ENCODE data around the gene HTT.

The HTT gene

DNA sequence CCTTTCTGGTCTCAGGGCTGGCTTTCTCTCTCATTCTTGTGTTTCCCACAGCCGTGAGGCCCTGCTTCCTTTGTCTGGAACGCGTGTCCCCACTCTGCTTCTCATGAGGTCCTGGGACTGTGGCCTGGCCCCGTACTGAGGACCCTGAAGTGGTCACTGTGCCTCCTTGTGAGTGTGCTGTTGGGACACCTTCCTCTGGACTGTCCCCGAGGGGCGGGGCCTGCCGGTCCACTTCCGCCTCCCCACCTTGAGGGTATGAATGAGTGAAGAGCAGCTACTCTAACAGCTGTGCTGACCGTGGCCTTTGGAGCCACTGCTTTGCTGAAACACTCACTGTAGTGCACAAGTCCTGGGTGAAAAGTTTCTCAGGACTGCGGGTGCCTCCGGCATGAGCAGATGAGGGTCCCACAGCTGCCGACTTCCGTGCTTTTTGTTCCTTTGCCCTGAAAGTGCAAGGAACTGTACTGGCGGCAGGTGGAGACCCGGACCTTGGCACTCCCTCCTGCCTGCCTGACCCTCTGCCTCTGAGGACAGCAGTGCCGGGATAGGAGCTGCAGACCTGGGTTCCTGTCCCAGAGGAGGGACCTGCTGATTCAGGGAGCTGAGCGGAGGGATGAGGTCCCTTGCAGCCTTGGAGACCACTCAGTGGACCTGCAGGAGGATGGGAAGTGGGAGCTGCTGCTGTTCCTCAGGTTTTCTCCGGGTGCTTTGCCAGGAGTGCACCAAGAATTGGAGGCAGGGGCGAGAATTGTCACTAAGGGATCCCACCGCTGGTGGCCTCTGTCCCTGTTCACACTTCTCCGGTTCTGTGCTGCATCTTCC lies 38.1 kb upstream of the HTT start:
- no peak overlapping the region for H3K27ac ChIP-seq
- TF ChIP-seq Cebpa-rat (IDR thresholded peaks at IDR 0.05) = no peak
- H3K27me3 ChIP-seq = no peaks in the 10 kb centered on the region
- no peaks in the 10 kb centered on the region for H3K36me3 ChIP-seq
- no peak overlapping the region for H3K9ac ChIP-seq
- H3K4me2 ChIP-seq = no peak overlapping the region
- H3K4me1 ChIP-seq = peaks cover 24 to 36% (median 28%) of the 10 kb centered on the region in 10 experiments
- no peaks in the 10 kb centered on the region for H4K20me1 ChIP-seq
- no peaks in the 10 kb centered on the region for H3K9me3 ChIP-seq (replicated peaks in 1 of 11)
- no peak overlapping the region for H3K4me3 ChIP-seq

DNA sequence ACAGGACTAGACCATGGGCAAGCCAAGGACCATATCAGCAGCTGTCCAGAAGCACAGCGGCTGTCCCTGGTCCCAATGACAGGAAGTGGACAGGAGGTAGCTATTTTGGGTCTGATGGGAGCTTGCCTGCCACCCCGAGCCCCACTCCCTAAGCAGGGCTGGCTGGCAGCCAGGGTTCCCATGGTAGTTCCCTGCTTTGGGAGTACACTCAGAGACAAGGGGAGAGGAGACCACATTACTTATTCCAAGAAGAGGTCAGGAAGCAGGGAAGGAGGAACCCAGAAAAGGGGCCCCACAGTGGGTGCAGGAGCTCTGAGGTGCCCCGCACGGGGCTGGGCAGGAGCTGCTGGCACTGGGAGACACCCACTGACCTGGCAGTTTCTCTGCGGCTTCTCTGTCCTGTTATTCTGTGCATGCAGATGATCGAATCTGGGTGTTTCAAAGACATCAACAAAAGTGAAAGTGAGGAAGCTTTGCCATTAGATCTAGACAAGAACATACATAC lies 36.5 kb upstream of the HTT start:
- Histone ChIP-seq H3K27me3 (no peaks in the 10 kb centered on the region), H3K4me3 (no peak overlapping the region), H3K9ac (peak overlapping the region in 5 of 11 experiments; percentile 0 to 47 (median 20); a peak in 1 of 22 replicates), H3K4me1 (peaks cover 36 to 49% (median 42%) of the 10 kb centered on the region in 10 experiments), H3K27ac (no peak overlapping the region), H4K20me1 (no peaks in the 10 kb centered on the region), H3K9me3 (replicated peaks in 1 of 11) (no peaks in the 10 kb centered on the region), H3K36me3 (no peaks in the 10 kb centered on the region), H3K4me2 (peak overlapping the region; percentile 54 to 93 (median 71))
- TF ChIP-seq Cebpa-rat (IDR thresholded peaks at IDR 0.05) = no peak

DNA sequence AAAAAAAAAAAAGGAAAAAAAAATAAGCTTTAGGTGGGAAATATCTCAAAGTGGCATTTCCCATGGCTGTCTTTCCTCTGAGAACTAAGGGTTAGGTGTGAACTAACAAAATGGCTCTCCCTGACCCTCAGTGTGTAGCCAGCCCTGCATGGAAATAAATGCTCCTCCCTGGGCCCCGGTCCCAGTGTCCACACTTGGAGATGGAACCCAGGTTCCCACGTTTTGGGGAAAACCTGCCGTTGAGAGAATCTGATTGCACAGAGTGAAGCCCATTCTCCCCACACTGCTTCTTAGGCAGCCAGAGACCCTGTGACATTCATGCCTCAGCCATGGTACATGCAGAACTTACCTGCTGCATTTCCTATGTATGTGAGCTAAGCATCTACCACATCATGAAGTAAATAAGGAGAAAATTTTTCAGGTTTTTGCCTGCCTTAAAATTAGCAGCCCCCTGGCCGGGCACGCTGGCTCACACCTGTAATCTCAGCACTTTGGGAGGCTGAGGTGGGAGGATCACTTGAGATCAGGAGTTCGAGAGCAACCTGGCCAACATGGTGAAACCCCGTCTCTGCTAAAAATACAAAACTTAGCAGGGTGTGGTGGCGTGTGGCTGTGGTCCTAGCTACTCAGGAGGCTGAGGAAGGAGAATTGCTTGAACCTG lies 34.6 kb upstream of the HTT start:
- peaks cover 0 to under 1% (median 0%) of the 10 kb centered on the region in 11 experiments; a peak in 3 of 22 replicates for H3K9me3 ChIP-seq (replicated peaks in 1 of 11)
- peak overlapping the region; percentile 76 to 92 (median 88); a peak in 19 of 22 replicates for H3K4me2 ChIP-seq
- no peak overlapping the region for H3K9ac ChIP-seq
- H3K27me3 ChIP-seq = no peaks in the 10 kb centered on the region
- H4K20me1 ChIP-seq = no peaks in the 10 kb centered on the region
- H3K4me1 ChIP-seq = peaks cover 38 to 47% (median 43%) of the 10 kb centered on the region in 10 experiments
- no peak overlapping the region for H3K4me3 ChIP-seq
- no peaks in the 10 kb centered on the region for H3K36me3 ChIP-seq
- TF ChIP-seq Cebpa-rat (IDR thresholded peaks at IDR 0.05) = no peak
- H3K27ac ChIP-seq = no peak overlapping the region

DNA sequence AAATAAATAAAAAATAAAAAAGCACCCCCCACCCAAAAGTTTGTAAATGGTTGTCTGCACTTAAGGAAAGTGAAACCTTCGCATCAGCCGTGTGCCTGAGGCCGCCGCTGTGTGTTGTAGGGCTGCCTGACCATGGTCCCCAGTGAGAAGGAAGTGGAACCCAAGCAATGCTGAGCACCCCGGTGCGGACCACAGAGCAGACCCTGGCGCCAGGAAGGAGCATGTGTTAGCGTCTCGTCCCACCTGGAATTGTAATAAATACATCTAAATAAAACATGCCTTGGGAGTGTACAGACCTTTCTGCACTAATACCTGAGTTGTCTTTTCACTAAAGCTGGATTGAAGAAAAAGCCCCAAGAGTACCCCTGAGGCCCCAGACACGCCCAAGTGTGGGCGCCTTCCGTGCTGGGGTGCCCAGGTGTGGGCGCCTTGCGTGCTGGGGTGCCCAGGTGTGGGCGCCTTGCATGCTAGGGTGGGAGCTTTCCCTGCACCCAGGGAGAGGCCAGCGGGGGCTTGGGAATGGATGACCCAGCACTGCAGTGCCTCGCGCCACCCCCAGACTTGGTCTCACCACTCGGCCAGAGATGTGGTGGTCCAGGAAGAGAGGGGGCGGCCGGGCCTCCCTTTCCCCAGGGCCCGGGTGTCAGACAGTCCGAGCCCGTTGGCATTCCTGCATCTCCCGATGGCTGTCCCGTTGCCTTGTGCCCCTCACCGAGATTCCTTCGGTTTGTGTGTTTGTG lies 33.9 kb upstream of the HTT start:
- no peak for TF ChIP-seq Cebpa-rat (IDR thresholded peaks at IDR 0.05)
- Histone ChIP-seq H3K27ac (peak overlapping the region in 6 of 11 experiments; percentile 30 to 64 (median 59); a peak in 7 of 22 replicates), H3K36me3 (no peaks in the 10 kb centered on the region), H3K9ac (peak overlapping the region; percentile 30 to 73 (median 62); a peak in 15 of 22 replicates), H4K20me1 (no peaks in the 10 kb centered on the region), H3K4me2 (peak overlapping the region; percentile 76 to 92 (median 88)), H3K27me3 (no peaks in the 10 kb centered on the region), H3K4me3 (peak overlapping the region in 9 of 10 experiments; percentile 39 to 65 (median 49); a peak in 12 of 20 replicates), H3K9me3 (replicated peaks in 1 of 11) (peaks cover 0 to 9% (median 6%) of the 10 kb centered on the region in 11 experiments; a peak in 13 of 22 replicates), H3K4me1 (peaks cover 46 to 55% (median 51%) of the 10 kb centered on the region in 10 experiments)

DNA sequence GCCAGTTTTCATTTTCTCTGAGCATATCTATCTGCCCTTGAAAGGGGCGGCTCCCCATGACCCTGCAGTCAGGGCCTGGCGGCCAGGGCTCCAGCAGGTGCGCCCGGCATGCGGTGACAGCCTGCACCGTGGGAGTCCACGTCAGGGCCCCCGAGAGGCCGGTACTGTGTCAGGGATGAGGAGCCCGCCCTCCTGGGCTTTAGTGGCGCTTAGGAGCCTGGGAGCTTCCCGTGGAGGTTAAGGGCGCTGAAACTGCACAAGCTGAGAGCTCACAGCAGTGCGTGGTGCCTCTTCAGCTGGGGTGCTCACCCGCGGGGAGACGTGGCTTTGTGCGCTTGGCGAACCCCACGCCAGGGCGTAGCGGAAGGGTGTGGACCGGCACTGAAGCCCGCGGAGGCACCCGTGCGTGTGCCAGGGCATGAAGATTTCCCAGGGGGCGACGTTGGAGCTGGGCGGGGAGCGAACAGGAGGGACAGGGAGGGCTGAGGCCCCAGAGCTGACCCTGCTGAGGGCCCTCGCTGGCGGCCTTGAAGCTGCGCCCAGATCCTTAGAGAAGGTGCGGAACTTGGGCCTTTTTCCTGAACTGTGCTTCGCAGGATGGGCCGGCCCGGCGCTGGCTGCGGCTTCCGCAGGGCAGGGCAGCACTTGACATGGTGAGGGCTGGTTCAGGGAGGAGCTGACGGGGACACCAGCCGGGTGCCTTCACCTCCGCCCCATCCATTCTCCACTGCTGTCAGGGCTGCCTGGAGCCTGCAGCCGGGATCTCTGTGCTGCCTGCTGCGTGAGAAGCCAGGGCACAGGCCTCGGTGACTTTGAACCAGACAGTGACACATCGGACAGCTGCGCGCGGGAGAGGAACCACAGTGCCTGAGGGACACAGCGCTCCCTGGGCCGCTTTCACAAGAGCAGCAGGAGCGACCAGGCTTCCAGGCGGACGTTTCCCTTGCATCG lies 33.0 kb upstream of the HTT start:
- no peak for TF ChIP-seq Cebpa-rat (IDR thresholded peaks at IDR 0.05)
- no peaks in the 10 kb centered on the region for H4K20me1 ChIP-seq
- H3K27me3 ChIP-seq = no peaks in the 10 kb centered on the region
- H3K4me2 ChIP-seq = peak overlapping the region; percentile 76 to 92 (median 88)
- no peaks in the 10 kb centered on the region for H3K36me3 ChIP-seq
- peaks cover 53 to 64% (median 58%) of the 10 kb centered on the region in 10 experiments for H3K4me1 ChIP-seq
- peak overlapping the region in 10 of 11 experiments; percentile 16 to 65 (median 56); a peak in 19 of 22 replicates for H3K27ac ChIP-seq
- peak overlapping the region; percentile 30 to 73 (median 62) for H3K9ac ChIP-seq
- H3K4me3 ChIP-seq = peak overlapping the region; percentile 39 to 65 (median 48); a peak in 19 of 20 replicates
- H3K9me3 ChIP-seq (replicated peaks in 1 of 11) = peaks cover 0 to 17% (median 9%) of the 10 kb centered on the region in 11 experiments; a peak in 13 of 22 replicates

DNA sequence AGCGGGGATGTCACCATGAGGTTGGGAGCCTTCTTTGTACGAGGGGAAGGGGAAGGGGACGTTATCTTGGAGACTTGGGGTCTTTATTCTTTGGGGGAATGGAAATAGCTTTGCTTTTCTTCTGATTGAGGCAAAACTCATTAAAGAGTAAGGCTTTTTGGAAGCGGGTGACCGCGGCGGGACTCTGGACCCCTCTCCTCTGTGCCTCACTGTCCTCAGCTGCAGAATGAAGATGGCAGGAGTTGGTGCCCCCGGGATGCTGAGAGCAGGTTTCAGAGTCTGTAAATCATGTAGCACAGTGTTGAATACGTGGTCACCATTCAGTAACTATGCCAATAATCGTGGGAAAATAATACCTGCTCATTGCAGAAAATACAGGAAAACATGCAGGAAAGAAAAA lies 32.3 kb upstream of the HTT start:
- H3K4me3 ChIP-seq = peak overlapping the region in 9 of 10 experiments; percentile 39 to 65 (median 49); a peak in 14 of 20 replicates
- peak overlapping the region; percentile 76 to 92 (median 88) for H3K4me2 ChIP-seq

DNA sequence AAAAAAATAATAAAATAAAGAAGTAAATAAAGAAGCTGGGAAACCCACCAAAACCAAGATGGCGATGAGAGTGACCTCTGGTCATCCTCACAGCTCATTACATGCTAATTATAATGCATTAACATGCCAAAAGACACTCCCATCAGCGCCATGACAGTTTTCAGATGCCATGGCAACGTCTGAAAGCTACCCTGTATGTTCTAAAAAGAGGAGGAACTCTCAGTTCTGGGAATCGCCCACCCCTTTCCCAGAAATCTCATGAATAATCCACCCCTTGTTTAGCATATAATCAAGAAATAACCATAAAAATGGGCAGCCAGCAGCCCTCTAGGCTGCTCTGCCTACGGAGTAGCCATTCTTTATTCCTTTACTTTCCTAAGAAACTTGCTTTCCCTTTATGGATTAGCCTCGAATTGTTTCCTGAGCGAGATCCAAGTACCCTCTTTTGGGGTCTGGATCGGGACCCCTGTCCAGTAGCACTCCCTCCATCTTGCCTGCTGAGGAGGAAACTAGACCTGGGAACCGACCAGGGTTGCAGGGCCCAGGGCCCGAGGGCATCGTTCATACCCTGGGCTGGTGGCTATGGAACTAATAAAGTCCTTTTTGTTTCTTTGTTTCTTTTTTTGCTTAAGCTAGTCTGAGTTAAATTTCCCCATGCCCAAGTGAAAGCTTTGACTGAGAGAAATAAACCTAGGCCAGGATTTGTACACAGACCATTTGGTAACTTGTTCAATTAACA lies 31.0 kb upstream of the HTT start:
- H3K4me2 ChIP-seq = no peak overlapping the region
- H3K27me3 ChIP-seq = no peaks in the 10 kb centered on the region
- no peak overlapping the region for H3K4me3 ChIP-seq
- no peak overlapping the region for H3K27ac ChIP-seq
- H3K36me3 ChIP-seq = no peaks in the 10 kb centered on the region
- no peaks in the 10 kb centered on the region for H4K20me1 ChIP-seq
- no peak overlapping the region for H3K9ac ChIP-seq
- peaks cover 48 to 69% (median 59%) of the 10 kb centered on the region in 10 experiments for H3K4me1 ChIP-seq
- H3K9me3 ChIP-seq (replicated peaks in 1 of 11) = peaks cover 0 to 17% (median 9%) of the 10 kb centered on the region in 11 experiments; a peak in 13 of 22 replicates
- no peak for TF ChIP-seq Cebpa-rat (IDR thresholded peaks at IDR 0.05)

More for the DNA sequence above, 32.3 kb upstream of the HTT start:
- peaks cover 56 to 70% (median 63%) of the 10 kb centered on the region in 10 experiments for H3K4me1 ChIP-seq
- H4K20me1 ChIP-seq = no peaks in the 10 kb centered on the region
- peak overlapping the region in 6 of 11 experiments; percentile 54 to 65 (median 62); a peak in 9 of 22 replicates for H3K27ac ChIP-seq
- peaks cover 0 to 17% (median 9%) of the 10 kb centered on the region in 11 experiments; a peak in 13 of 22 replicates for H3K9me3 ChIP-seq (replicated peaks in 1 of 11)
- H3K9ac ChIP-seq = peak overlapping the region in 10 of 11 experiments; percentile 47 to 73 (median 64); a peak in 15 of 22 replicates
- no peaks in the 10 kb centered on the region for H3K27me3 ChIP-seq
- H3K36me3 ChIP-seq = no peaks in the 10 kb centered on the region
- TF ChIP-seq Cebpa-rat (IDR thresholded peaks at IDR 0.05) = no peak

Measured in BLaER1 treated with 17β-estradiol and CSF1 and Interleukin-3, amounts not matched to agents 10 nM and 100 nM (cell line).